ENCODE results near the gene FADS2. TPM values are rescaled to one million over a fixed set of nuclear protein-coding genes. Genes with fewer than 3 reads are reported as not detected.

FADS2 gene
- total RNA-seq, 4 donors from 2014 or later: 1.6 to 30.7 (median 12.0) TPM

GRCh38 chr11:61793083-61793828, 34.8 kb upstream of the FADS2 start:
- Histone ChIP-seq H3K27ac (peak overlapping the region; percentile 91 to 95 (median 93)), H3K4me1 (peaks cover 0 to 18% (median 3%) of the 10 kb centered on the region in 4 donors), H3K36me3 (peaks cover 0 to 22% (median 0%) of the 10 kb centered on the region in 3 donors), H3K4me3 (peak overlapping the region; percentile 65 to 87 (median 80)), H3K27me3 (no peaks in the 10 kb centered on the region), H3K9me3 (no peaks in the 10 kb centered on the region)
- no peak for TF ChIP-seq POLR2A (IDR thresholded peaks at IDR 0.05)
- TF ChIP-seq, protein P1, sequence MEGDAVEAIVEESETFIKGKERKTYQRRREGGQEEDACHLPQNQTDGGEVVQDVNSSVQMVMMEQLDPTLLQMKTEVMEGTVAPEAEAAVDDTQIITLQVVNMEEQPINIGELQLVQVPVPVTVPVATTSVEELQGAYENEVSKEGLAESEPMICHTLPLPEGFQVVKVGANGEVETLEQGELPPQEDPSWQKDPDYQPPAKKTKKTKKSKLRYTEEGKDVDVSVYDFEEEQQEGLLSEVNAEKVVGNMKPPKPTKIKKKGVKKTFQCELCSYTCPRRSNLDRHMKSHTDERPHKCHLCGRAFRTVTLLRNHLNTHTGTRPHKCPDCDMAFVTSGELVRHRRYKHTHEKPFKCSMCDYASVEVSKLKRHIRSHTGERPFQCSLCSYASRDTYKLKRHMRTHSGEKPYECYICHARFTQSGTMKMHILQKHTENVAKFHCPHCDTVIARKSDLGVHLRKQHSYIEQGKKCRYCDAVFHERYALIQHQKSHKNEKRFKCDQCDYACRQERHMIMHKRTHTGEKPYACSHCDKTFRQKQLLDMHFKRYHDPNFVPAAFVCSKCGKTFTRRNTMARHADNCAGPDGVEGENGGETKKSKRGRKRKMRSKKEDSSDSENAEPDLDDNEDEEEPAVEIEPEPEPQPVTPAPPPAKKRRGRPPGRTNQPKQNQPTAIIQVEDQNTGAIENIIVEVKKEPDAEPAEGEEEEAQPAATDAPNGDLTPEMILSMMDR (IDR thresholded peaks at IDR 0.05): no peak
- no peak for DNase-seq

GRCh38 chr11:61793829-61794204, 34.3 kb upstream of the FADS2 start:
- Histone ChIP-seq H3K27ac (no peak overlapping the region), H3K27me3 (no peaks in the 10 kb centered on the region), H3K4me1 (peaks cover 0 to 18% (median 3%) of the 10 kb centered on the region in 4 donors), H3K36me3 (peaks cover 0 to 16% (median 0%) of the 10 kb centered on the region in 3 donors), H3K9me3 (no peaks in the 10 kb centered on the region), H3K4me3 (peak overlapping the region in 1 of 4 donors; percentile 81)
- TF ChIP-seq POLR2A (IDR thresholded peaks at IDR 0.05): no peak
- TF ChIP-seq, protein P1 (IDR thresholded peaks at IDR 0.05): no peak
- no peak for DNase-seq

DNA sequence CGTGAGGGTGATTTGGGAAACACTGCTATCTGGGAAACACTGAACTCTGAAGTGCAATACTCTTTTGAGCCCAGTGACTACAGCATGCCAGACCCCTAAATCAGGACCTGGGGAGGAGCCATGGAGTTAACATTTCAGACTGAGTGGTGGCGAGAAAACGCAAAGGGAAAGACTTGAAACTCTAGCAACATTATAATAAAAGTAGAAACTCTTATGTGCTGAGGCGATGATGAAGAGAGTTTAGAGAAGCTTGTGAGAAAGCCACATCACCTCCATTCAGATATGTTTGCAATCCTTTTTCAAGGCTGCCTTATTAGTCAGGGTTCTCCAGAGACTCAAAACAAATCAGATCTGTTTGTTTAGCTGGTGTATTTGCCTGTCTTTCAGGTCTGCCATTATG, 33.5 kb upstream of the FADS2 start:
- no peak overlapping the region for H3K4me3 ChIP-seq
- no peak overlapping the region for H3K27ac ChIP-seq
- H3K36me3 ChIP-seq: peaks cover 0 to 9% (median 0%) of the 10 kb centered on the region in 3 donors
- H3K9me3 ChIP-seq: no peaks in the 10 kb centered on the region
- TF ChIP-seq, protein P1 (IDR thresholded peaks at IDR 0.05): no peak
- peaks cover 0 to 18% (median 3%) of the 10 kb centered on the region in 4 donors for H3K4me1 ChIP-seq
- H3K27me3 ChIP-seq: no peaks in the 10 kb centered on the region
- no peak for DNase-seq

DNA sequence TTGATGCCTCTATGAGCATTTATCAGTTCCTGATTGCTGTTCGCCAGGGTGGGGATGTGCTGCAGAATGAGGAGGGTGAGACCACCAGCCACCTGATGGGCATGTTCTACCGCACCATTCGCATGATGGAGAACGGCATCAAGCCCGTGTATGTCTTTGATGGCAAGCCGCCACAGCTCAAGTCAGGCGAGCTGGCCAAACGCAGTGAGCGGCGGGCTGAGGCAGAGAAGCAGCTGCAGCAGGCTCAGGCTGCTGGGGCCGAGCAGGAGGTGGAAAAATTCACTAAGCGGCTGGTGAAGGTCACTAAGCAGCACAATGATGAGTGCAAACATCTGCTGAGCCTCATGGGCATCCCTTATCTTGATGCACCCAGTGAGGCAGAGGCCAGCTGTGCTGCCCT, 32.6 kb upstream of the FADS2 start:
- no peak for TF ChIP-seq POLR2A (IDR thresholded peaks at IDR 0.05)
- TF ChIP-seq, protein P1 (IDR thresholded peaks at IDR 0.05): no peak
- no peak overlapping the region for H3K4me3 ChIP-seq
- H3K27ac ChIP-seq: no peak overlapping the region
- H3K27me3 ChIP-seq: no peaks in the 10 kb centered on the region
- H3K4me1 ChIP-seq: peaks cover 0 to 18% (median 3%) of the 10 kb centered on the region in 4 donors
- no peak for DNase-seq
- H3K9me3 ChIP-seq: no peaks in the 10 kb centered on the region
- H3K36me3 ChIP-seq: no peaks in the 10 kb centered on the region

- H3K4me1 ChIP-seq: peaks cover 0 to 18% (median 3%) of the 10 kb centered on the region in 4 donors
- H3K4me3 ChIP-seq: no peak overlapping the region
- no peak for DNase-seq
- no peak for TF ChIP-seq POLR2A (IDR thresholded peaks at IDR 0.05)
- TF ChIP-seq, protein P1 (IDR thresholded peaks at IDR 0.05): no peak
- no peaks in the 10 kb centered on the region for H3K9me3 ChIP-seq
- H3K27ac ChIP-seq: no peak overlapping the region
- H3K27me3 ChIP-seq: no peaks in the 10 kb centered on the region
- H3K36me3 ChIP-seq: no peaks in the 10 kb centered on the region
These were observed 32.1 kb upstream of the FADS2 start for GRCh38 chr11:61795876-61796526.
